HG02885 (cell line): ENCODE measurements around the gene CHST6.

Experiments used
- ATAC-seq: cut with Tn5 transposase; IDR thresholded peaks from one replicate; pipeline ENCODE4 v1.9.1; 2021; ENCODE audit warnings: mild to moderate bottlenecking; ENCODE audit not compliant: unreplicated experiment, poor library complexity

Gene CHST6

GRCh38 chr16:75478480-75479345, 16.5 kb downstream of the CHST6 start:
- no peak for ATAC-seq

DNA sequence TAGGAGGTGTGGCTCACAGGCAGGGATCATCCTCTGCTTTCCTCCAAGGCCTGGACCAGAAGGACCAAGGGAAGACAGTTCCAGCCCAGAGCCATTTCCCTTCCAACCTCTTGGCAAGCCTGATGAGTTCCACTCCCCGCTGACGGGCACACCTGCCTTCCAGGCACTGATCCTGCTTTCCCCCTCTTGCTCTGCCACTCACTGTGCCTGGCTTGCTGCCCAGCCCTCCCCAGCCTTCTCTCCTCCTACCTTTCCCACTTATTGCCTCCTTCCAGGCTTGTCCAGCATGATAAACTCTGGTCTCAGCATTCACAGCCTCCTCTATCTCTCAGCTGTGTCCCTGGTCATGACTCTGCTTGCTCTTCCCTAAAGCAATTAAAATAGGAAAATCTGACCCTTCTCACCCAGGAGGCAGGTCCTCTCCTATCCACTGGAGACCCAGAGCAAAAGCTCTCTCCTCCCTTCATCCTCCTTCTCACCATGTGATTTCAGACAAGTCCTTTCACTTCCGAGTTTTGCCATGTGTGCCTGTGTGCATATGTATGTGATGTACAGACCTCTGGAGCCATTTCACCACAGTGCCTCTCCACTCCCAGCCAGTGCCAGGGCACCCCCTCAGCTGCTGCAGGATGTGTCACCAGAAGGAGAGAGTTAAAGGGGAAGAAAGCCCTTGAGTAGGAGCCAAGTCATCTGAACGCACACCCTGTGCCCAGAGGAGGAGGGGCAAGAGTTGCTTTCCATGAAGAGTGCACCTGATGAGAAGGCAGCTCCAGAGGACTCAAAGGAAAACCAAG, 17.4 kb downstream of the CHST6 start:
- no peak for ATAC-seq

DNA sequence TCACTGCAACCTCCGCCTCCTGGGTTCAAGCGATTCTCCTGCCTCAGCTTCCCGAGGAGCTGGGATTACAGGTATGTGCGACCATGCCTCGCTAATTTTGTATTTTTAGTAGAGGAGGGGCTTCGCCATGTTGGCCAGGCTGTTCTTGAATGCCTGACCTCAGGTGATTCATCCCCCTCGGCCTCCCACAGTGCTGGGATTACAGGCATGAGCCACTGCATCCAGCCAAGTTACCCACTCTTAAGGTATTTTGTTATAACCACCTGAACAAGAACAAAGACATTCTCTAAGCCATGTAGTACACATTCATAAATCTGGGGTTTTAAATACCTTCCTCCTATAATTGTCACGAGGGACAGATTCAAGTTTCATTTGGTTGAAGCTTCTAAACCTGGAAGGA, 18.4 kb downstream of the CHST6 start:
- no peak for ATAC-seq

DNA sequence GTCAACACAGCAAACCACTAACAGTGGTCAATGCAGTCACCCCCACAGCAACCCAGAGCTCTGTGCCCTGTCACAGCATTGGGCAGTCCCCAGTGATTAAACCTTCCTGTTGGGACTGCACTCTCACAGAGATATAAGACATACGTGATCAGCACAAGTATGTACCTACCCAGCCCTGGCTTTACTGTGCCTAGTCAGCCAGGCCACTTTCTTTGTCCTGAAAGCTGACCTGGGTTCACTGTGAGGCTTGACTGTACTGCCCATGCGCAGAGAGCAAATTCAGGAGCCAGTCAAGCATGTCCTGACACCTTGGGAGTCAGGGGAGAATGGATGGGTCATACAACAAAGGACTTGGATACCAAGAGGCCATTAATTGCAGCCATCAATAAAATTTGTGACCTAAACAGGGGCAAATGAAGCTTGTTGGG, 19.8 kb downstream of the CHST6 start:
- no peak for ATAC-seq

- no peak for ATAC-seq
Measured at GRCh38 chr16:75472908-75473877, 22.0 kb downstream of the CHST6 start.

- peak; percentile 85 for ATAC-seq
Measured at GRCh38 chr16:75471723-75472633, 23.3 kb downstream of the CHST6 start.

DNA sequence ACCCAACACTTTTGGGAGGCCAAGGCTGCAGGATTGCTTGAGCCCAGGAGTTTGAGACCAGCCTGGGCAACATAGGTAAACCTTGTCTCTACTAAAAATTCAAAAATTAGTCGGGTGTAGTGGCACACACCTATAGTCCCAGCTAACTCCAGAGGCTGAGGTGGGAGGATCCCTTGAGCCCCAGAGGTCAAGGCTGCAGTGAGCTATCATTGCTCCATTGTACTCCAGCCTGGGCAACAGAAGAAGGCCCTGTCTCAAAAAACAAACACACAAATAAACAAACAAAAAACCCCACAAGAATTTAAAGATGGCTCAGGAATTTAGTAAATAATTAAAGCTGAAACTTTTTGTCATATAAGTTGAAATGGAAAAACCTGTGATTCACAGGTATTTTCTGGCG, 28.5 kb downstream of the CHST6 start:
- no peak for ATAC-seq

DNA sequence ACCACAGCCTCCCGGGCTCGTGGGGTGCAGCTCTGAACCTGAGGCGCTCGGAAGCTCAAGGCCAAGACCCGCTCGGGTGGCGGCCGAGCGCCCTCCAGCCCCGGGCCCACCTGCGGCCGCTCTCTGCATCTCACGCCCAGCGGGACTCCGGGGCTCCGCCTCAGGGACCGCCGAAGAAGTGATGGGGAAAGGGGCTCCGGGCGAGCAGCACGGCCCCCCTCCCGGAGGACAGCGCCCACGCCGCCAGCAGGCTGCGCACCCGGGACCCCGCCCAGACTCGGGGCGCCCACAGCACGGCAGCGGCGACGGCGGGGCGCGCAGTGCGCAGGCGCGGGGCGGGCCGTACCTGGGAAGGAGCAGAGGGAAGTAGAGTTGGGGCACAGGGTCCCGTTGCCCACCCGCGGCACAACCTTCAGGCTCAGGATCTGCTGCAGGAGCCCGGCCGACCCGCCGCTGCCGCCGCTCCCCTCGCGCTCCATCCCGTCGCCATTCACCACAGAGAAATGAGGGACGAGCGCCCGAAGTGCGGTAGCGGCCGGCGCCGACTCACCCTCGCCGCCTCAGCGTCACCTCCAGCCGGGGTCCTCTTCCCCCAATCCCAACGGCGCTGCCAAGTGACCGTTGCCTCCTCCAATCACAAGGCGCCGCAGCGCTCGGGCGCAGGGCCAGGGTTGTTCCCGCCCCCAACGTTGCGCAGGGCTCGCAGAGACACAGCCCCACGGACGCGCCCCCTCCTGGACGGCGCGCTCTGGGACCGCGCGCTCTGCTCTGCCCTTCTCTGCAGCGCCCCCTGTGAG, 30.9 kb downstream of the CHST6 start, which contains the start of gene TMEM170A:
TMEM170A (minus strand) TSS at position 568 of the 797 bp plus-strand sequence; CDS start at position 479, 89 bp downstream.
- ATAC-seq: peak; percentile 92

- ATAC-seq: peak; percentile 14
Measured at GRCh38 chr16:75463389-75464121, 31.7 kb downstream of the CHST6 start.

- ATAC-seq: peak; percentile 14
Measured at GRCh38 chr16:75462806-75463205, 32.4 kb downstream of the CHST6 start.

- no peak for ATAC-seq
Measured at GRCh38 chr16:75461575-75461974, 33.7 kb downstream of the CHST6 start.

DNA sequence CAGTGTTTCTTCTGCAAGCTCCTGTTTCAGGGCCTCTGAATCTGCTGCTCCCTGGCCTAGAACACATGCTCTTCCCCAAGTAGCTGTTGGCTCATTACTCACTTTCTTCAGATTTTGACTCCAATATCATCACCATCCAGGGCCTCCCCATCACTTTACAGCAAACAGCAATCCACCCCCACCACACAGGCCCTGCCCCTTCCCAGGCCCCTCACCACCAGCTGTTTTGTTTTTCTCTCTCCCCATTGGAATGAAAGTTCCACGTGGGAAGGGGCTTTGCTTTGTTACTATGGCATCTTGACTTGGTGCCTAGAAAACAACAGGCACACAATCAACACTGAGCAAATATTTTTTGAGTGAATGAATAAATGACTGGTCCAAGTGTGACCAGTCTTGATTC, 34.8 kb downstream of the CHST6 start:
- no peak for ATAC-seq

- ATAC-seq: no peak
Measured at GRCh38 chr16:75459691-75460090, 35.5 kb downstream of the CHST6 start.

DNA sequence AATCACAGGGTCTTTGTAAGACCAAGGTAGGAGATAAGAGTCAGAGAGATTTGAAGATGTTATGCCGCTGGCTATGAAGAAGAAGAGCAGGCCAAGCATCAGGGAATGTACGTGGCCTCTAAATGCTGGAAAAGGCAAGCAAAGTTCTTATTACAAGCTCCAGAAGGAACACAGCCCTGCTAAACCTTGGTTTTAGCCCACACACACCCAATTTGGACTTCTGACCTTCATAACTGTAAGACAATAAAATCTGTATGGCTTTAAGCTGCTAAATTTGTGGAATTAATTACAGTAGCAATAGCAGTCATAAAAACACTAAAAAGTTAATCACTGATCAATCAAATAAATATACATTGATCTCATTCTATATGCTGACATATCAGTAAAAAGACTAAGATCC, 36.8 kb downstream of the CHST6 start:
- ATAC-seq: no peak

- no peak for ATAC-seq
Measured at GRCh38 chr16:75458029-75458428, 37.2 kb downstream of the CHST6 start.

GRCh38 chr16:75457485-75458021, 37.7 kb downstream of the CHST6 start:
- no peak for ATAC-seq

DNA sequence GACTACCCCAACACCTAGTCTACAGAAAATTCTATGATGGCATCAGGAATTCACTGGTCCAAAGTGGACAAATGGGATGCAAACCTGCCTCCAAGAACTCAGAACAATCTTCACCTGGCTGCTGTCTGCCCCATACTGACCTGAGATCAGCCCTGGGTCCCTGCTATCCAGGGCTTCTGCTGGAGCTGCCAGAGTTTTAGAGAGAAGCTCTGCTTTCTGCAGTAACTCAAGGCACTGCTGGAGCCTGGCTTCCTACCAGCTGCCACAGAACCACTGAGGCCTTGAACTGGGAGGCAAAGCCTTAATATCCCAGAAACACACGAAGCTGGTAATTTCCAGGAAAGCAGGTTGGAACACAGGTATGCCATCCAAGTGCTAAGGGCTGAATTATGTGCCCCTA, 38.3 kb downstream of the CHST6 start:
- no peak for ATAC-seq
